IMR-90 (cell line): ENCODE data around the gene ZNF613.

Experiments used
- MAFK ChIP-seq: IDR thresholded peaks from 2 replicates; pipeline ENCODE4 v1.6.1; 2012; ENCODE audit warnings: low read depth, low read length, improper control_type of control experiment
- MAZ ChIP-seq: IDR thresholded peaks from 2 replicates; pipeline ENCODE4 v1.6.1; 2012; ENCODE audit warnings: low read depth, mild to moderate bottlenecking, low read length, improper control_type of control experiment, moderate library complexity, borderline replicate concordance
- POLR2A ChIP-seq: IDR thresholded peaks from 2 replicates; pipeline ENCODE4 v1.6.1; 2012; ENCODE audit warnings: mild to moderate bottlenecking, low read depth, low read length
- RAD21 ChIP-seq: IDR thresholded peaks from 2 replicates; pipeline ENCODE4 v1.6.1; 2012; ENCODE audit warnings: low read length, improper control_type of control experiment
- TF ChIP-seq, protein P1 (sequence below): conservative IDR thresholded peaks from 2 replicates; pipeline ENCODE4 v1.5.1; 2012; ENCODE audit warnings: mild to moderate bottlenecking, low read depth, low read length, improper control_type of control experiment
- TF ChIP-seq, protein P2 (sequence below): fragments of 150-350 bp; IDR thresholded peaks from 2 replicates; pipeline ENCODE4 v1.6.1; 2017; ENCODE audit warnings: mild to moderate bottlenecking, antibody characterized with exemption, low read length, low read depth

DNA sequence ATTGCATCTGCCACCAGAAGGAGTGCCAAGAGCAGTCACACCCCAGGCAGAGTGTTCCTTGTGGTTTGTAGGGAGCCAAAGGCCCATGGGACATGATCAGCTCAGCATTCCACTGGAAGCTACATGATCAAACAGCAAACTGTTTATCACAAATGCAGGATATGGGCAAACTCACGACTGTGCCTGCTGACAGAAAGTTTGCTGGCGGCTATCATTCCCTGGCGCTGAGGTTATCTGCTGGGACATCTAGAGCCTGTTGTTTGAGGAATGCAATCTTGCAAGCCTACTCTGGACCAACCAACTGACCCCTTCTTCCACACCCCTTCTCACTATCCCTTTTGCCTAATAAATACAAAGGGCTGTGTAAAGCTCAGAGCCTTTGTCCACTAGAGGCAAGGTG lies 7.7 kb upstream of the ZNF613 start:
- TF ChIP-seq, protein P1, sequence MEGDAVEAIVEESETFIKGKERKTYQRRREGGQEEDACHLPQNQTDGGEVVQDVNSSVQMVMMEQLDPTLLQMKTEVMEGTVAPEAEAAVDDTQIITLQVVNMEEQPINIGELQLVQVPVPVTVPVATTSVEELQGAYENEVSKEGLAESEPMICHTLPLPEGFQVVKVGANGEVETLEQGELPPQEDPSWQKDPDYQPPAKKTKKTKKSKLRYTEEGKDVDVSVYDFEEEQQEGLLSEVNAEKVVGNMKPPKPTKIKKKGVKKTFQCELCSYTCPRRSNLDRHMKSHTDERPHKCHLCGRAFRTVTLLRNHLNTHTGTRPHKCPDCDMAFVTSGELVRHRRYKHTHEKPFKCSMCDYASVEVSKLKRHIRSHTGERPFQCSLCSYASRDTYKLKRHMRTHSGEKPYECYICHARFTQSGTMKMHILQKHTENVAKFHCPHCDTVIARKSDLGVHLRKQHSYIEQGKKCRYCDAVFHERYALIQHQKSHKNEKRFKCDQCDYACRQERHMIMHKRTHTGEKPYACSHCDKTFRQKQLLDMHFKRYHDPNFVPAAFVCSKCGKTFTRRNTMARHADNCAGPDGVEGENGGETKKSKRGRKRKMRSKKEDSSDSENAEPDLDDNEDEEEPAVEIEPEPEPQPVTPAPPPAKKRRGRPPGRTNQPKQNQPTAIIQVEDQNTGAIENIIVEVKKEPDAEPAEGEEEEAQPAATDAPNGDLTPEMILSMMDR = no peak
- TF ChIP-seq POLR2A = no peak
- TF ChIP-seq MAZ = no peak
- TF ChIP-seq MAFK = no peak
- TF ChIP-seq, protein P2, sequence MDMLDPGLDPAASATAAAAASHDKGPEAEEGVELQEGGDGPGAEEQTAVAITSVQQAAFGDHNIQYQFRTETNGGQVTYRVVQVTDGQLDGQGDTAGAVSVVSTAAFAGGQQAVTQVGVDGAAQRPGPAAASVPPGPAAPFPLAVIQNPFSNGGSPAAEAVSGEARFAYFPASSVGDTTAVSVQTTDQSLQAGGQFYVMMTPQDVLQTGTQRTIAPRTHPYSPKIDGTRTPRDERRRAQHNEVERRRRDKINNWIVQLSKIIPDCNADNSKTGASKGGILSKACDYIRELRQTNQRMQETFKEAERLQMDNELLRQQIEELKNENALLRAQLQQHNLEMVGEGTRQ = no peak
- TF ChIP-seq RAD21 = no peak
